HG03139 (cell line): ENCODE measurements around the gene GBA2.
A peak's percentile ranks its signal among the peaks of the same experiment; 100 is the strongest.

Experiments
- ATAC-seq: cut with Tn5 transposase; IDR thresholded peaks from one replicate; pipeline ENCODE4 v1.9.1; 2021; ENCODE audit not compliant: unreplicated experiment

GBA2 gene

DNA sequence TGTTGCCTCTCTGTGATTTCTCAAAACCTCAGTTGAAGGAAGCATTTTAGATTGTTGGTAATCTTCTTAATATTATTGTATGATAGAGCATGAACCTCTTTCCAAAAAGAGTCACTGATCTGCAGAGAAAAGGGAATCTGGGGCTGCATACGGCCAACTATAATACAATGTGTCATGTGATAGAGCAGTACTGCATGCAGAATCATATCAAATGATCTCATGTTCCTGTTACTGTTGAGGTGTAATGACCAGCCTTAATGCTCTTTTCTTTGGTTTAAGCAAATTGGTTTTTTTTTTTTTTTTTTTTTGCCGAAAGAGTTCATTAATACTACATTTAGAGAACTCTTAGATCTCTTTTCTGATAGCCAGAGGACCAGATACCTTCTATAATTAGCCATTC lies 18.0 kb upstream of the GBA2 start:
- ATAC-seq = no peak

DNA sequence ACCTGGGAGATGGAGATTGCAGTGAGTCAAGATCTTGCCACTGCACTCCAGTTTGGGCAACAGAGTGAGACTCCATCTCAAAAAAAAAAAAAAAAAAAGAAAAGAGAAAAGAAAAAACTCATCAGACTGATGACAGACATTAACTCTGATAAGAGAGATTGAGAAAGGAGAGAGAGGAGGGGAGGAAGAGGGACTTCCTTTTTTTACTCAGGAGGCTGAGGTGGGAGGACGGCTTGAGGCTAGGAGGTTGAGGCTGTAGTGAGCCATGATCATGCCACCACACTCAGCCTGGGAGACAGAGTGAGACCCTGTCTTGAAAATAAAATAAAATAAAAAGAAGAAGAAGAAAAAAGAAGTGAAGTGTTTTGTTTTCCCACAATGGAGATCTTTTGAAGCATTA lies 14.8 kb upstream of the GBA2 start:
- no peak for ATAC-seq

DNA sequence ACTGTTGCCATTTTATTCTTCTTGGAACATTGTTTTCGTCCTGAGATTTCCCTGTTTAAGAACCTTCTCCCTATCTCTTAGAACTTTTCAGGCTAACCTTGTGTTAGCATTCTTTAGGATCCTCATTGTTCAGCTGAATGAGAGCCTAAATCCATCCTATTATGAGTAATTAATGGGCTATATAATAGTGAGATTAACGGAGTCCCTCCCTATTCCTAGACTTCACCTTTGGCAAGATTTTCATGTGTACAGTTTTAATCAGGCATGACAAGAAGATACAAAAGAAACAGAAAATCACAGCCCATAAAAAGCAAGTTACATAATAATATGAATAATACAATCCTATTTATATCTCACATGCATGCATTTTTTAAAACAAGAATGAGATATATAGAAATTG lies 14.2 kb upstream of the GBA2 start:
- ATAC-seq = no peak

- no peak for ATAC-seq
Observed at GRCh38 chr9:35760651-35761050, 11.6 kb upstream of the GBA2 start.

GRCh38 chr9:35759795-35760194 lies 10.8 kb upstream of the GBA2 start:
- no peak for ATAC-seq

GRCh38 chr9:35758475-35759050 lies 9.5 kb upstream of the GBA2 start:
- no peak for ATAC-seq

DNA sequence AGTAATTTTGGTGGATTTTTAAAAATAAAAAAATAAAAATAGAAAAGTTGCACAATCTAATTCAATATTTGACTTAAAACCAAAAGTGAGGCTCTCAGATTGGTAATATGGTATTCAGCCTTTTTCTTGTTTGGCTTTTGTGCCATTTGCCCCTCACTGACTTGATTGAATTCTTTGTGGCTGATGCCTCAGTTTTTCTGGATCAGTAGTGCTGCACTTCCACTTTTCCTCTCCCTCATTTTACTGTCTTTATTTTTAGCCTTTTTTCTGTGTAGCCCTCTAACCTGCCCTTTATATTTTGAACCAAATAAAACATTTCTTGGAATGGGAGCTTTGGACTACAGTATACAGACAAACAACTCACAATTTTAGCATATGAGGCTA lies 8.9 kb upstream of the GBA2 start:
- ATAC-seq = no peak

DNA sequence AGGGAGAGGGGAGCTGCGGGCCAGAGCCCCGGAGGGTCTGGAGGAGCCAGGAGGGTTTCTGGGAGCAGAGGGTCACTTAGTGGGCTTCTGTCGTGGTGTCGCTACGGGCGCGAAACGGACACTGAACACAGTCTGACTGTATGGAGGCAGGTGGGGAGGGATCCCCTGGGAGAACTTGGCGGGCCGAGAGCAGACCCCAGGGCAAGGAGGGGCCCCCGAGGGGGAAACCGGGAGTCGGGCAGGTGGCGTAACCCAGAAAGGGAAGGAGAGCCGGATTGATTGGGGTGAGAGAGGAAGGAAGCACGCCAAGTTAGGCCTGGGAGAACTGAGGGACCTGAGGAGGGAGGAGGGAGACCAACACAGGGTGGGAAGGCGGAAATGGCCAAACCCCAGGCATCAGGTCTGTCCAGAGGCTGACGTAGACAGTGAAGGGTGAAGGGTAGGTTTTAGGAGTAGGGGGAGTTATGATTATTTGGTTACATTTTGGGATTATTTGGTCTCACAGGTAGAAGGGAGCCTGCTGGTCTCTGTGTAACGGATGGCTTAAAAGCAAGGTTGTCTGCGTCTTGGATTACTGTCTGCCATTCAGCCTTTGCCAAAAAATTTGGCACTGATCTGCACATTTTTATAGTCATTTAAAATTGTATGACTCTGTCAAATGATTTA lies 8.3 kb upstream of the GBA2 start:
- peak; percentile 30 for ATAC-seq

DNA sequence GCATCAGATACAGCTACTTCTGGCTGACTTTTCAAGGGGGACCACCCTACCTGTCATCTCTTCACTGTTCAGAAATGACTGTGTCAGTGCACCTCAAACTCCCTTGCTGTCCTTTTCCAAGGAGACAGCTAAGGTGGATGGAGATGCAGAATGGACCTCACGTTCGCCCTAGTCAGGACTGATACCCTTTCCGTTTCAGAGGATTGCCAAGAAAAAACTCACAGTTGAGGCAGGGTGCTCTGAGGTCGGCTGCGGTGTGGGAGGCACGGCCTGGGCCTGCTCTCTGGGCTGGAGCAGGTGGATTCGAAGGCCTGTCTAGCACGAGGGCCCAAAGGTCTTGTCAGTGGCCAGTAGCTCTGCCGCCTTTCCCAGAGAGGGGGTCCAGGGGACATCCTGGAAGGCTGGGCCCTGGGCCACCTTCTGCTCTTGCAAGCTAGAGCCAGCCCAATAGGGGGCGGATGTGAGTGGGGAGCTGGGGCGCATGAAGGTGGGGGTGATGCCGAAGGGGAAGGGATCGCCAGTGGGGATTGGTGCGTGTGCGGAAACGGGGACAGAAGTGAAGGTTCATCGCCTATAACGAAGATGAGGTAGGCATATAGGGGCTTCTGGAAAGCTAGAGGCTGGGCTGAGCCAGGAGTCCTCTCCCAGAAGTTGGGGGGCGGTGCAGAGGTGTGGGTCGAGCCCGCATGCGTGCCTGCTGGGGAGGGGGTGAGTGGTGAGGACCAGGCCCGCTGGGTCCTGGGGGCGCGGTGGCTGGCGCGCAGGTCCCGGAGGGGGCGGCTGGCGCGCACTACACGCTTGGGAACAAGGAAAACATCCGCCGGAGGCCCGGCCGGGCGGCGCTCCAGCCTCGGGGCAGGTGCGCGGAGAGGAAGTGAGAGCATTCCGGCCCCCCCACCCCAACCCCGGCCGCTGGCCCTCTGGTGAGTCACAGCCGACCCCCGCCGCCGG lies 7.5 kb upstream of the GBA2 start:
- ATAC-seq = peak; percentile 62

DNA sequence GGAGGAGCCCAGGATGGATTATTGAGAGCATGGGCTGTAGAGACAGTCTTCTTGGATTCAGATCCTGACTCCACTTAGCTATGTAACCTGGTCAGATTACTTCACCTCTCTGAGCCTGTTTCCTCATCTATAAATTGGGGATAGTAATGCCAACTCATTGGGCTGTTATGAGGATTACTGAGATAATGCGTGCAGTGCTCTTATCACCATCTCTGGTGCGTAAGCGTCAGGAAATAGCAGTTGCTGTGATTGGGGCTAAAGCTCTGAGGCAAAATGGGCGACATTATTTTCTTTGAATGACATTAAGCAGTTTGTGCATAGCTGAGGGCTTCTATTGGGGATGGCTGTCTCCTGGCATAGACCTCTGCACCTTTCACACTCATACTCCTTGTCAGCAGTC lies 6.0 kb upstream of the GBA2 start:
- no peak for ATAC-seq

- ATAC-seq = no peak
Observed at GRCh38 chr9:35754264-35754663, 5.2 kb upstream of the GBA2 start, which contains the start of gene MSMP. Gene MSMP, minus strand, starts transcription at chr9:35754276. Its CDS starts 147 bp downstream, at chr9:35754129.

DNA sequence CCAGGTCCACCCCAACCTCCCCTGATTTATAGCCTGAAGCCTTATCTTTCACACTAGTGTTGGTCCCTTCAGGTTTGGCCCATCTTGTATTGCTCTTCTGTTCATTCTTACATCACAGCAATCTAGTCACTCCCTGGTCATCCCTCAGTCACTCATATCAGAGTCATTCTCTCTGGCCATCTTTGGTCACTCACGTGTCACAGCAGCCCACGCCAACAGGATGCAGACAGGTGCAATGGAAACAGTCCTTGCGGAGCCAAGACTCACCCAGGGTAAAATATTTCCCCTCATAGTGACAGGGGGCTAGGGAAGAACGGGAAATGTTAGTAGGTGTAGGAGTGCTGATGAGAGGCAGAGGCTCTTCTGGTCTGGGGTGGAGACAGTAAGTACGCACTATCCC lies 4.4 kb upstream of the GBA2 start:
- no peak for ATAC-seq

DNA sequence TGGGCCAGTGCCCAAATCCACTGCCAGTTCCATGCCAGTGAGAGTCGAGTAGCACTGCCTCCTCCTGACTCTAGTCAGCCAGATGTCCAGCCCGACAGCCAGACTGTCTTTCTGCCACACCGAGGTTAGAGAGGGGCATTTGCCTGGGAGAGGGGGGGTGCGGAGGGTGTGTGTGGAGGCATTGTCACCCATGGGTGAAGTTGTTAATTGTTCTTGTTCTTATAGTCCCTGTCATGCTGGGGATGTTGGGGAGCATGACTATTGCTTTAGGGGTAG lies 1.2 kb upstream of the GBA2 start:
- ATAC-seq = no peak

GRCh38 chr9:35749515-35750255 lies 657 bp upstream of the GBA2 start:
- ATAC-seq = peak; percentile 19

DNA sequence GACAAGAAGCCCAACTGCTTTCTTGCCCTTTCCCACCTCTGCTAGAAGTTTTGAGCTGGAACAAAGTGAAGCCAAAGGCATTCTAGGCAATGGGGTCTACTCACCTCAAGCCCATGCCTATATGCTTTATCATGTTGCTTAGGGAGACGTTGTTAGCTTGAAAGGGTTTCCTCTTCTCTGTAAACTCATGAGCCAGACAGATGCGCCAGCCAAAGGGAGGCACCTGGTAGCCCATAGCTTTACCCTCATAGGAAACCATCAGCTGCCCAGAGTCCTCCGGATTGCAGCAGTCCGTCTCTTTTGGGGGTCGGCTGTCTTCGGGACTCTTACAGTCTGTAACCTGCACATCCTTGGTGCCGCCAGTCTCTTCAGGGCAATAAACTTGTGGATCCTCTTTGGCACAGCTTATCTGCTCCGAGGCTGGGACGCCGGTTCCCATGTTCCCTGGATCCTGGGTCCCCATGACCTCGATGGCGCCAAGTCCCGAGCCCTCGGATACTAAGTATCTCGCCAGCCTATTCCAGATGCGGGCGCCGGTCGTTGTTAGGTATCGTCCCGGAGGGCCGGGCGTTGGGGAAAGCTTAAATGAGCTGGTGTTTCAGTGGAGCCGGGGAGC lies 678 bp downstream of the GBA2 start:
- no peak for ATAC-seq

DNA sequence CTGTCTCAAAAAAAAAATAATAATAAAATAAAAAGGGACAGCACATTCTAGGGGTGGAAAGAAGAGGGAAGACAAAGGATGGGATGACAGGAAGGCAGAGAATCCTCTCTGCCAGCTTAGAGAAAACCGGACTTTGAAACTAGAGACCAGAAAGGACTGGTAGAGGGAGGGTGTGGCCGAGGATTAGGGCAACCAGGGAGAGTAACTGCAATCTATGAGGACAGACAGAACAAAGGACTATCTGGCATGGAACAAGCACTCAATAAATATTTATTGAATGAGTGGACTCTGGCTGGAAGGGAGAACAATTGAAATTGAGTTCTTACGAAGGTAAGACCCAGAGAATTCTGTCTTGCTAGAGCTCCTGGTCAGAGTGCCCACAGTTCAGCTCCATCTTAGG lies 2.4 kb downstream of the GBA2 start:
- no peak for ATAC-seq

DNA sequence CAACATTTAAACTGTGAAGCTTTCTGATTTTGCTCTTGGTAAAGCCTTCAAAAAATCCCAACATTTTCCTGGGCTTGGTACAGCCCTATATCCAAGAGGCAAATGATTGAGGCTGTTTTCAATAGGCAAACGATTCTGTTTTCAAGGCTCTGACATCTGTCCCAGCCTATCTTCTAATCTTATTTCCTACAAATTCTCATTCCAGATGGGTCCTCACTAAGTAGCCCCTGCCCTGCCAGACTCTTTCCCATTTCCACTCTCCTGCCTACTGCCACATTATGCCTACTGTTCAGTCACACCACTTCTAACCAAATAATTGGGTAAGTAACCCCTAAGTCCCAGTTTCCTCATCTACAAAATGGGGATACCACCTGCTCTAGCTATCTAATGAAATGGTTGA lies 3.5 kb downstream of the GBA2 start:
- no peak for ATAC-seq

GRCh38 chr9:35743880-35744518 lies 5.0 kb downstream of the GBA2 start:
- no peak for ATAC-seq

- no peak for ATAC-seq
Observed at GRCh38 chr9:35743452-35743851, 5.6 kb downstream of the GBA2 start.

DNA sequence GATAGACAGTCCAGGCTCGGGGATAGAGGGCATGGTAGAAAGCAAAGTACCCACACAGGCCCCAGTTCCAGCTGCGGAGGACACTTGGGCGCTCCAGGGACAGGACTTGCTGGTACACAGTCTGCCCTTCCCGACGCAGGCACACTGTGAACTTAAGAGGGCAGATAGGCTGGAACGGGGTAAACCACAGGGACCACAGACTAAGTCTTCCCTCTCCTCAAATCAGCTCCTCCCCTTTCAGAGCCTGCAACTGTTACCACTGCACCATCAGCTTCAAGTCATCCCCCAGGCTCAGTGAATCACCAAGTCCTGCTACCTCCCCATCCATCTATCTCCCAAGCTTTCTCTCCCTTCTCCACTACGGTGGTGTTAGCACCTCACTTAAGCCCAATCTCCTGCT lies 7.3 kb downstream of the GBA2 start:
- ATAC-seq = no peak

GRCh38 chr9:35740243-35740642 lies 8.8 kb downstream of the GBA2 start:
- no peak for ATAC-seq
